Occipital lobe (tissue), 2 donors: ENCODE measurements around the gene STXBP6. TPM values are rescaled to one million over a fixed set of nuclear protein-coding genes. Genes with fewer than 3 reads are reported as not detected.

Source experiments
- DNase-seq: peaks from one replicate; lab custom pipeline; 2025; lab: John Stamatoyannopoulos, UW
- total RNA-seq: library from RNA; depleted of rRNA; stranded (reverse); fragments of >200 nt; gene quantifications from one replicate; pipeline ENCODE4 v1.2.3, GENCODE V29; 2014

The STXBP6 gene
- total RNA-seq, 1 donor from 2014 or later: 11.9 TPM

GRCh38 chr14:24888532-24888931 is 161.4 kb downstream of the STXBP6 start:
- DNase-seq: no peak

- no peak for DNase-seq
These were observed 162.2 kb downstream of the STXBP6 start for GRCh38 chr14:24887623-24888304.

- DNase-seq: no peak
These were observed 164.5 kb downstream of the STXBP6 start for GRCh38 chr14:24885410-24885913.

GRCh38 chr14:24883576-24883975 is 166.4 kb downstream of the STXBP6 start:
- no peak for DNase-seq

GRCh38 chr14:24881116-24881893 is 168.6 kb downstream of the STXBP6 start:
- no peak for DNase-seq

- DNase-seq: no peak
These were observed 169.3 kb downstream of the STXBP6 start for GRCh38 chr14:24880689-24881088.

GRCh38 chr14:24879661-24880386 is 170.1 kb downstream of the STXBP6 start:
- no peak for DNase-seq

GRCh38 chr14:24876996-24877395 is 173.0 kb downstream of the STXBP6 start:
- DNase-seq: no peak

- no peak for DNase-seq
These were observed 173.7 kb downstream of the STXBP6 start for GRCh38 chr14:24875991-24876878.

- no peak for DNase-seq
These were observed 174.6 kb downstream of the STXBP6 start for GRCh38 chr14:24875203-24875838.

GRCh38 chr14:24874514-24875202 is 175.3 kb downstream of the STXBP6 start:
- no peak for DNase-seq

GRCh38 chr14:24873551-24873950 is 176.4 kb downstream of the STXBP6 start:
- no peak for DNase-seq

GRCh38 chr14:24870949-24871701 is 178.8 kb downstream of the STXBP6 start:
- no peak for DNase-seq

- no peak for DNase-seq
These were observed 181.6 kb downstream of the STXBP6 start for GRCh38 chr14:24868389-24868788.

- DNase-seq: no peak
These were observed 183.8 kb downstream of the STXBP6 start for GRCh38 chr14:24866067-24866639.

GRCh38 chr14:24863968-24864684 is 185.8 kb downstream of the STXBP6 start:
- no peak for DNase-seq

GRCh38 chr14:24861083-24861630 is 188.8 kb downstream of the STXBP6 start:
- no peak for DNase-seq

GRCh38 chr14:24859559-24859958 is 190.4 kb downstream of the STXBP6 start:
- no peak for DNase-seq
